ENCODE results near the gene OSBPL10.

OSBPL10 gene

GRCh38 chr3:31968369-31968926 lies 12.6 kb downstream of the OSBPL10 start:
- no peak overlapping the region for H3K27ac ChIP-seq
- no peak for TF ChIP-seq ZFX (IDR thresholded peaks at IDR 0.05; ENCODE audit: borderline replicate concordance)

DNA sequence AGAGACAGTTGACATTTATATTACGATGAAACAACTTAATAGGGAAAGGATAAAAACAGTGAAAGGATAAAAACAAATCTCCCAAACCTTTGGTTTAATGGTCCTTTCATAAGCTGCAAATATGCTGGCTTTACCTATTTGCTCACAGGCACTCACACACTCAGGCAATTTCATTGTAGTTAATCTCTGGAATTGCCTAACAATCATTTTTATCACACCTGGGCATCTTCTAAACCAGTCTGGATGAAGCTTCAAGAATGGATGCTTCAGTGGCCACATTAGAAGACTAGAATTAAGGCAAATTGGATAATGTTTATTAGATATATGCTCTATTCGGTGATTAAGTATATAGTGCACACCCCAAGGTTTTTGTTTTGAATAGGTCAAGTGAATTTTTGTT lies 13.5 kb downstream of the OSBPL10 start:
- no peak for TF ChIP-seq ZFX (IDR thresholded peaks at IDR 0.05; ENCODE audit: borderline replicate concordance)
- TF ChIP-seq, protein P1, sequence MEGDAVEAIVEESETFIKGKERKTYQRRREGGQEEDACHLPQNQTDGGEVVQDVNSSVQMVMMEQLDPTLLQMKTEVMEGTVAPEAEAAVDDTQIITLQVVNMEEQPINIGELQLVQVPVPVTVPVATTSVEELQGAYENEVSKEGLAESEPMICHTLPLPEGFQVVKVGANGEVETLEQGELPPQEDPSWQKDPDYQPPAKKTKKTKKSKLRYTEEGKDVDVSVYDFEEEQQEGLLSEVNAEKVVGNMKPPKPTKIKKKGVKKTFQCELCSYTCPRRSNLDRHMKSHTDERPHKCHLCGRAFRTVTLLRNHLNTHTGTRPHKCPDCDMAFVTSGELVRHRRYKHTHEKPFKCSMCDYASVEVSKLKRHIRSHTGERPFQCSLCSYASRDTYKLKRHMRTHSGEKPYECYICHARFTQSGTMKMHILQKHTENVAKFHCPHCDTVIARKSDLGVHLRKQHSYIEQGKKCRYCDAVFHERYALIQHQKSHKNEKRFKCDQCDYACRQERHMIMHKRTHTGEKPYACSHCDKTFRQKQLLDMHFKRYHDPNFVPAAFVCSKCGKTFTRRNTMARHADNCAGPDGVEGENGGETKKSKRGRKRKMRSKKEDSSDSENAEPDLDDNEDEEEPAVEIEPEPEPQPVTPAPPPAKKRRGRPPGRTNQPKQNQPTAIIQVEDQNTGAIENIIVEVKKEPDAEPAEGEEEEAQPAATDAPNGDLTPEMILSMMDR (IDR thresholded peaks at IDR 0.05), result no peak
- H3K27ac ChIP-seq, result no peak overlapping the region

- TF ChIP-seq ZFX (IDR thresholded peaks at IDR 0.05; ENCODE audit: borderline replicate concordance), result no peak
- TF ChIP-seq, protein P1 (IDR thresholded peaks at IDR 0.05), result no peak
- no peak overlapping the region for H3K27ac ChIP-seq
Measured at GRCh38 chr3:31966978-31967591, 14.0 kb downstream of the OSBPL10 start.

DNA sequence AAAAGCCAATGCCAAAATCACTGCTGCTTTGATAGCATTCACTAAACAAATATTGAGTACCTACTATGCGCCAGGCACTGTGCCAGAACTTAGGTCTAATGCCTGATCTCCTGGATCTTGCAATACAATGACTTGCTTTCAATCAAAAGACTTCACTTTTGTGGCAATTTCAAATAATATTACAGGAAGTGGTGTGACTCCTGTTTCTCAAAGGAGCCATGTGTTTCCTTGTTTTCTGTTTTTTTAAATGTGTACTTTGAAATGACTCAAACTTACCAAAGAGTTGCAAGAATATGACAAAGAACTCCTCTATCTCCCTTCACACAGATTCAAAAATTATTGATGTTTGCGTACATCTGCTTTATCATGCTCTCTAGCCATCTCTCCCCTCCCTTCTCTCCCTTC lies 18.3 kb downstream of the OSBPL10 start:
- H3K27ac ChIP-seq, result no peak overlapping the region

DNA sequence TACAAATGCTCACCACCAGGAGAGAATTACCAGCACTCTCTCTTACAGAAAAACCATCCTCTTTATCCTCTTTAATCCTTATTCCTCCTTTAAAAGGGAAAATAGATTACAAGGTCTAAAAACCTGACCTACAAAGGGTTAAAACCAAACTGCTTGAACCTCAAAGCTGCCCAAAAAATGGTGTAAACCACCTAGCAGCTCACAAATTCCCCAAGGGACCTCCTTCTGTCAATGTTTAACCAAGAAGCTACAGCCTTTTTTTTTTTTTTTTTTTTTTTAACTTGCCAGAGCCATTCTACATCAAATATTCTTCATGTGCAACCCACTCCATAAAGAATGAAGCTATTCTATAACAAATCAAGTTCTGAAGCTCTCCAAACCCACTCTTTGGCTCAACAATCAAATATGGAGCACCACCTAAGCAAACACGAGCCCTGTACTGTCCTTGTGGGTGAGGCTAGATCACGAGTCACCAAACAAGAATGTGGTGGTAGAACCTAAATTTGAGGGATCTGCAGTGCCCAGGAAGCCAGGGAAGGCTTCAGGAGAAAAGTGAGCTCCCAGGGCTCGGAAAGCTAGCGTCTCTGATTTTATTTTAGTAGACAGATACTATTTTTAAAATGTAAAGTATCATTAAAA lies 20.1 kb downstream of the OSBPL10 start:
- TF ChIP-seq ZFX (IDR thresholded peaks at IDR 0.05; ENCODE audit: borderline replicate concordance), result no peak
- TF ChIP-seq, protein P1 (IDR thresholded peaks at IDR 0.05), result no peak
- H3K27ac ChIP-seq, result no peak overlapping the region

More for the DNA sequence above, 18.3 kb downstream of the OSBPL10 start:
- TF ChIP-seq ZFX (IDR thresholded peaks at IDR 0.05; ENCODE audit: borderline replicate concordance), result no peak
- TF ChIP-seq, protein P1 (IDR thresholded peaks at IDR 0.05), result no peak

- TF ChIP-seq, protein P1 (IDR thresholded peaks at IDR 0.05), result no peak
- no peak for TF ChIP-seq ZFX (IDR thresholded peaks at IDR 0.05; ENCODE audit: borderline replicate concordance)
- H3K27ac ChIP-seq, result no peak overlapping the region
Measured at GRCh38 chr3:31959951-31960792, 20.9 kb downstream of the OSBPL10 start.

- no peak for TF ChIP-seq ZFX (IDR thresholded peaks at IDR 0.05; ENCODE audit: borderline replicate concordance)
- TF ChIP-seq, protein P1 (IDR thresholded peaks at IDR 0.05), result no peak
- H3K27ac ChIP-seq, result peak overlapping the region; percentile 62
Measured at GRCh38 chr3:31959251-31959650, 21.8 kb downstream of the OSBPL10 start.
